ENCODE results near the gene ABR.

ABR gene

DNA sequence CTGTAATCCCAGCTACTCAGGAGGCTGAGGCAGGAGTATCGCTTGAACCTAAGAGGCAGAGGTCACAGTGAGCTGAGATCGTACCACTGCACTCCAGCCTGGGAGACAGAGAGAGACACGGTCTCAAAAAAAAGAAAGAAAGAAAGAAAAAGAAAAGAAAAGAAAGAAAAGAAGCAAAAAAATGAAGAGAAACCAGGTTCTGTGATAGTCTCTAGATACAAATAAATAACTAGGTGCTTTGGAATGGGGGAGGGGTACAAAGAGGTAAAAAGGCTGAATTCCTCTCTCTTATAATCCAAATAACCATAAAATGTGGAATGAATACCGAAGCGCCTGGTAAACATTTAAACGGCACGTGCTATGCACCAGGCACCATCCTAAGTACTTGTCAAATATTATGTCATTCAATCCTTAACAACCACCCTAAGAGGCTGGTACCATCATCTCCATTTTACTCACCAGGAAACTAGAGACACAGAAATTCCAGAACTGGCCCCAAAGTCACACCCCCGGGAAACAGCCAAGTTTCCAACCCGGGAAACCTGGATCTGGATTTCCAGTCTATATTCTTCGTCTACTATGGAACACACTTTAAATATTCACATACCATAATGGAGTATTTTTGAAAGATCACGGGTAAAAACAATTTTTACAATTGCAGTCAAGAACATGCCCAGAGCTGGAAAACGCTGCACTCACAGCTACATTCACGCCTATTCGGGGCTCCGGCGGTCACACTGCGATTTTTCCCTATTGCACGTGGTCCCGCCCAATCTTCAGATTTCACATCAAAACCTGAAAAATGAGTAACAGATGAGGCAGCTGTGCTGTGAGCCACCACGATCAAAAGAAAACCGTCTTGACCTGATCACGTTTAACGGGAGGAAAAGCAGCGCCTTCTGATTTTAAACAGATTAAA is 210.7 kb downstream of the ABR start:
- no peak overlapping the region for H3K4me3 ChIP-seq (ENCODE audit: low read length)
- DNase-seq (ENCODE audit: low read depth, low spot score), result no peak

DNA sequence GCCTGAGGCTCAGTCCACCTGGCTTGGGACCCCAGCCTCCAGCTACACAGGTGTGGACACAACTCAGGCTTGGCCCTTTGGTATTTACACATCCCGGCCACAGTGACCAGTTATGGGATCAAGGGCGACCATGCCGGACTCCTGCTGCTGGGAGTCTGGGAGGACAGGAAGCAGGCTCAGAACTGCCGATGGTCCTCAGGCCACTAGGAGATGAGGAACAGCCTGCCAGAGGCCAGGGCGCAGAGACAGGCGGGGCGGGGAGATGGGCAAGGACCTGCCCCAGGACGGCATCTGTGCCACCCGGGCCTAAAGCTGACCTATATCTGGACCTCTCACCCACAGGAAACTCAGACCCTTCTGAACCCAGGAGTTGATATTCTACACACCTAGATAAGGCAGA is 212.7 kb downstream of the ABR start:
- no peak for DNase-seq (ENCODE audit: low read depth, low spot score)
- H3K4me3 ChIP-seq (ENCODE audit: low read length), result no peak overlapping the region

DNA sequence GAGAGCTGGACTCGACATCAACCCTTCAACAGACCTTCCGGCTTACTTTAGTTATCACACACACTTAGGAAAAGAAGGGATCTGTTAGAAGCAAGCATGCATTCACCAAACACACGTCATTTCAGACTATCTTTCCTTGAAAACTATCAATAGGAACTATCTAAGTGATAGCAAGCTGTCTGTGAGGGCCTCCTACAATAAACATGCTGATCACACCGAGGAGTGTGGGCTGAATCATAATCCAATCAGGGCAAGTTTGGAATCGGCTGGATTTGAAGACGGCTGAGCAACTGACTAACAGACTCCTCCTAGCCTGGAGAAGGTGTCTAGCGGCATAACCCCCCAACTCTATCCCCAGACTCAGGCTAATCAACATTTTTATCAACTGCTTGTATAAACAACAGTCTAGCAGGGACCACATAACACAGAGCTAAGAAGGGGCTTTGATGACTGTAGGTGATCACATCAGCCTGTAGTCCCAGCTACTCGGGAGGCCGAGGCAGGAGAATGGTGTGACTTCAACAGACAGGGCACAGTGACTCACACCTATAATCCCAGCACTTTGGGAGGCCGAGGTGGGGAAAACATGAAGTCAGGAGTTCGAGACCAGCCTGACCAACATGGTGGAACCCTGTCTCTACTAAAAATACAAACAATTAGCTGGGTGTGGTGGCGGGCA is 214.3 kb downstream of the ABR start:
- no peak overlapping the region for H3K4me3 ChIP-seq (ENCODE audit: low read length)
- DNase-seq (ENCODE audit: low read depth, low spot score), result no peak

DNA sequence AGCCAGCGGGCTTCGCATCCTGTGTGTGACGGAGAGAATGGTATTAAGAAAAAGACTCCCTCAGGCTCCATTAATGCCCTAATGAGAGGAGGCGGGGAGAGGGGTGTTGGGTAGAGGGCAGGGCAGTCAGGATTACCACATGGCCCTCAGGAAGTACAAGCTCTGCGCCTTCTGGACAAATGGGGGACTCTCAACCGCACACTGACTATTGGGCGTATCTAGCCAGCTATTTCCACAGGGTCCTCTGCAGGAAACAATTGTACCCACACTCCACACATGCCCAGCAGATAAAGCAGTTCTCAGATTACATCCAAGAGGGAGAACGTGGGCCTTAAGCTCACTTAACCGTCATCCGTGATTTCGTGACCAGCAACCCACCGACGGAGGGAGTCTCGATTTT is 214.9 kb downstream of the ABR start:
- H3K4me3 ChIP-seq (ENCODE audit: low read length), result no peak overlapping the region
- no peak for DNase-seq (ENCODE audit: low read depth, low spot score)

DNA sequence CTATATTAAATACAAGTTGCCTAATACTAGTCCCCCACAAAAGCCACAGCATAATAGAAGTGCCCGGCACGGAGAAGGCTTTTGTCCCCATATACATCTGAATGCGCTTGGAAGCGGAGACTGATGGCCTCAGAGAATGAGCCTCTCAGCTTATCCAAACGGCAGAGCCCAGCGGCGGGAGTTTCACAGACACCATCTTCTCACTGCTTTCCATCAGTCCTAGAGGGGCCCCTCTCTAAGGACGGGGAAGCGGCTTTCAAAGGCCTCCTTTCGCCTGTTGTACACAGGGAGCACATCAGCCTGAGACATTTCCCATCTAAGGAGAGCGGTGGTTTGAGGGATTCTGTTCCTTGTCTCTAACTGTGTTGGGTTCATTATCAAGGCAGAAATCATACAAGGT is 217.1 kb downstream of the ABR start:
- no peak for DNase-seq (ENCODE audit: low read depth, low spot score)
- no peak overlapping the region for H3K4me3 ChIP-seq (ENCODE audit: low read length)

DNA sequence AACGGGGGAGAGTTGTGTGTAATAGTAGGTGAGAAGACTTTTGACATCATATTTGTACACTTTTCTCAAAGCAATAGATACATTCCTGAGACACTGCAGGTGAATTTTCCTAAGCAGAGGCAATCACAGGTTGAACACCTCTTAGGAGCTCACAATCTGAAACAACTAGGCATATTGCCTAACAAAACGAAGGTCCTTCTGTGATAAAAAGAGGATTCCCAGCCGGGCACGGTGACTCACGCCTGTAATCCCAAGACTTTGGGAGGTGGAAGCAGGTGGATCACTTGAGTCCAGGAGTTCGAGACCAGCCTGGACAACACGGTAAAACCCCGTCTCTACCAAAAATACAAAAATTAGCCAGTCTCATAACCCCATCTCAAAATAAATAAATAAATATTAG is 217.6 kb downstream of the ABR start:
- DNase-seq (ENCODE audit: low read depth, low spot score), result no peak
- H3K4me3 ChIP-seq (ENCODE audit: low read length), result no peak overlapping the region

DNA sequence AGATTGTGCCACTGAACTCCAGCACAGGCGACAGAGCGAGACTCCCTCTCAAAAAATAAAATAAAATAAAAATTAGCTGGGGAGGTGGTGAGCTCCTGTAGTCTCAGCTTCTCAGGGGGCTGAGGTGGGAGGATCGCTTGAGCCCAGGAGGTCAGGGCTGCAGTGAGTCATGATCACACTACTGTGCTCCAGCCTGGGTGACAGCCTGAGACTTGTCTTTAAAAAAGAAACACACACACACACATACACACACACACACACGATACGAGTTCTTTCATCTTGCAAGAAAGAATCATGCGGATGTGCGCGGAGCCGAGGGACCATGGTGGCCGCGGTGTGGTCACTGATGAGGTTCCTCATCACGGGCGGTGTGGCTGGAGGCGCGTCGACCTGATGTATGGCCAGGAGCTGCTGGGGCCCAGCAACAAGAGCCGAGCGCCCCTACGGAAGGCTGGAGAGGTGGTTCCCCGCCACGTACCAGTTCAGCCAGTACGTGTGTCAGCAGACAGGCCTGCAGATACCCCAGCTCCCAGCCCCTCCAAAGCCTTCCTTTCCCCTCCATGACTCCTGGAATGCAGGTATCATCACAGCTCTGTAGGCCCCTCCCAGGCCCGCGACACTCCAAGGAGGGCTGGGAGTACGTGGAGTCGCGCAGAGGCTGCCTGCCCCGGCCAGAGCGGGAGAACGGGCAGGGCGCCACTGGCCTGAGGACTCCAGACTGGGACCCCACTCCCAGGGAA is 220.9 kb downstream of the ABR start:
- DNase-seq (ENCODE audit: low read depth, low spot score), result no peak
- no peak overlapping the region for H3K4me3 ChIP-seq (ENCODE audit: low read length)

DNA sequence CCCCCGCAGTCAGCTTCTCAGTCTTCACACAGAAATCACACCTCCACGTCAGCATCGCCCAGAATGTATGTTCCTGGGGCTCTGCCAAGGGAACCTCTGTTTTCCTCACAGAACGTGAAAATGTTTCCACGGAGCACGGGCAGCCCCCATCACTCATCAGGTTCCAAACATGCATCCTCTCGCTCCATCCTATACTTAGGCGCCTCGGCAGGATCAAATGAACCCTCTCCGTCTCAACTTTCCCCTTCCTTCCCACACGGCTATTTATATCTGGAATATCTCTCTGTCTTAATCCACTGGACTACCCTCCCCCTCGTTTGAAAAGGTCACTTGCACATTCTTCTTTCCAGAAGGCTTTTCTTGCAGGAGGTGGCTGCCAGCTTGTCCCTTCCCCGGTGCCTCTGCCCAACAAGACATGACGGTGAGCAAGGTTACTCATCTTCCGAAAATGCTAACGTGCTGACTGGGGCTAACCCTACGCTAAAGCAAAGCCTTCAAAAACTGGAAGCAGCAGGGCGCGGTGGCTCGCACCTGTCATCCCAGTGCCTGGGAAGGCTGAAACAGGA is 221.8 kb downstream of the ABR start:
- DNase-seq (ENCODE audit: low read depth, low spot score), result no peak
- no peak overlapping the region for H3K4me3 ChIP-seq (ENCODE audit: low read length)

DNA sequence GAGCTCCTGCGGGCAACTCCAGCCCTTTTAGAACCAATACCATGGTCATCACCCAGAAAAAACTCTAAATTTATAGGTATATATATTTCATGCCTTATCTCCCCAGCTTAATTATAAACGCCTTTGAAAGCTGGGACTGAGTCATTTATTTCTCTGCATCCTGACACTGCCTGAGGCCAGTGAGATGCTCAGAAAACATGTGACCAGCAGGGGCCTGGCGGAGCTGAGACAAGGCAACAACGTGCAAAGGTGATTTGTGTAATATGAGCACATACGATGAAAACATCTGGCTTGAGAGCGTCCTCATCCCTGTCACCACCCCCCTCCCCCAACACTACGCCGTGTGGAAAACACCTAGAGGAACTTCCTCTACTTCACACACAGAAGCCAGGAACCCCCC is 222.9 kb downstream of the ABR start:
- H3K4me3 ChIP-seq (ENCODE audit: low read length), result no peak overlapping the region
- DNase-seq (ENCODE audit: low read depth, low spot score), result no peak

DNA sequence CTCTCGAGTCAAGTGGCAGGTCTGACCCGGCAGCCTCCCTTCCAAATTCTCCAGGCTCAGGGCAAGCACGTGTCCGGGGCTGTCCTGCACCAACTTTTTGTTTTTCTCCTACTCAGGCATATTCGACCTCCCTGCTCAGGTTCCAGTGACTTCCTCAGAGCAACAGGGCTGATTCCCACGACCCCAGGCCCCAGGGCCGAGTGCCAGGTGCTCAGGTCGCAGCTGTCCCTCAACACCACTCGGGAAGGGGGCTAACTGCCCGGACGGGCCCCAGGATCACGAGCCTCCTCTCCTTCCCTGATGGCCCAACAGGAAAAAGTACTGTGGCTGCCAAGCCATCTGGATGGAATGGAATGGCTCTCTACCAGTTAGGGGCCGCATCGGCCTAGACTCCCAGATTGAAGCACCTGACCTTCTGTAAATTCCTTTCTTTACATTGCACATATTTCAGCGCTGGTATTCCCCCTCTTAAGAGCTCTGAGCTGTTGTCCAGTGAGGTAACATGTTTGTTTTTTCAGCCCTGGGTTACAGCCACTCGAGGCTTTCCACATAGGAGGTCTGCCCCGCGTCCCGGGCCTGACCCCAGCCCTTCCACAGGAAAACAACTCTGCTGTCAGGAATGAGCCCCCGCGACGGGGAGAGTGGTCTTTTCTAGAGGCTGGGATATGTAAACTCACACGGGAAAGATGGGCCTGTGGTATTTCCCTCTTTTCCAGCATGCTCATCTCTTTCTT is 225.2 kb downstream of the ABR start:
- no peak for DNase-seq (ENCODE audit: low read depth, low spot score)
- H3K4me3 ChIP-seq (ENCODE audit: low read length), result no peak overlapping the region

DNA sequence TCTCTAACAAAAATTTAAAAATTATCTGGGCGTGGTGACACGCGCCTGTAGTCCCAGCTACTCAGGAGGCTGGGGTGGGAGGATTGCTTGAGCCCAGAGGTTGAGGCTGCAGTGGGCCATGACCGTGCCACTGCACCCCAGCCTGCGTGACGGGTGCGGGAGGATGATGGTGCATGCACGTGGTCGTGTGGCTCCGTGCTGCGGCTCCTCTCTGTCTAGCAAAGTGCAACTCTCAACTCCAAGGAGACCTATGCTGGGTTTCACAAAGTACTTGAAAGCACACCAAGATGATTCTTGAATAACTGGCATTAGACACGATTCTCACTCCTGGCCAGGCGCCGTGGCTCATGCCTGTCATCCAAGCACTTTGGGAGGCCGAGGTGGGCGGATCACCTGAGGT is 226.0 kb downstream of the ABR start:
- no peak for DNase-seq (ENCODE audit: low read depth, low spot score)
- no peak overlapping the region for H3K4me3 ChIP-seq (ENCODE audit: low read length)

Data from Jurkat, Clone E6-1 (cell line).